GM21737 (cell line): ENCODE results near the gene MIP.
"Not testable (repeated sequence)": the region's sequence is repeated elsewhere in the genome, so short reads cannot be mapped to it uniquely, and the experiment has no call there.

ENCODE experiments used
- ATAC-seq: cut with Tn5 transposase; IDR thresholded peaks from one replicate; pipeline ENCODE4 v1.9.1; 2021; ENCODE audit warnings: mild to moderate bottlenecking, moderate library complexity; ENCODE audit not compliant: unreplicated experiment

Gene MIP

DNA sequence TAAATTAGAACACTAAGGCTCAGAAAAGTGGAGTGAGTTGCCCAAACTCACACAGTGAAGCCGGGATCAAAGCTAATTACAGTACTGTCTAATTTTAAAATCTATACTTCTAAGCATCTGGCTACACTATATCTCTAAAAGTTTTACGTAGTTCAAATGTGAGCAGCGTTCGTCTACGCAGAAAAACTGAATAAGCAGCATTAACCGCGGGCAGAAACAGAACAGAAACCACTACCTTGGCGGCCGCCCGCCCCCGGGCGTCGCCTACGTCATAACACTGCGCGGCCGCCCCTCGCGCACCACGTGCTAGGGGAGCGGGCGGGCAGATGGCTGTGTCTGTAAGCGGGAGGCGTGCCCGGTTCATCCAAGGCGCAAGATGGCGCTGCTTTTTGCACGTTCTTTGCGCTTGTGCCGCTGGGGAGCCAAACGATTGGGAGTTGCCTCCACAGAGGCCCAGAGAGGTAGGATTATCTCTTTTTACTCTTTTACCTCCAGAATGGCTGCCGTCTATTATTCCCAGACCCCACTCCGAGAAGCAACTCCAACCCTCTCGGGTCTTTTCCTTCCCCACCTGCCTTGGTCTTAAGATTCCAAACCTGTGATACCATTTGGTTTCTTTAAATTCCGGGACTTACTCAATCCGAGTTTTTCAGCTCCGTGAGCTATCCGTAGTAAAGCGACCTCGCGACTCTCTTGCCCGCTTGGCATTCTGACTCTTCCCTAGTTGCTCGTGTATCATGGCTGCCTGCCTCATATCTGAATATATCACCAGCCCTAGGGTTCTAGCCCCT is 14.0 kb upstream of the MIP start, which contains the start of gene SPRYD4:
Gene SPRYD4 (plus strand): TSS at position 363 of the 791 bp plus-strand sequence. CDS start 14 bp downstream, at position 377.
- ATAC-seq, result peak; percentile 88

DNA sequence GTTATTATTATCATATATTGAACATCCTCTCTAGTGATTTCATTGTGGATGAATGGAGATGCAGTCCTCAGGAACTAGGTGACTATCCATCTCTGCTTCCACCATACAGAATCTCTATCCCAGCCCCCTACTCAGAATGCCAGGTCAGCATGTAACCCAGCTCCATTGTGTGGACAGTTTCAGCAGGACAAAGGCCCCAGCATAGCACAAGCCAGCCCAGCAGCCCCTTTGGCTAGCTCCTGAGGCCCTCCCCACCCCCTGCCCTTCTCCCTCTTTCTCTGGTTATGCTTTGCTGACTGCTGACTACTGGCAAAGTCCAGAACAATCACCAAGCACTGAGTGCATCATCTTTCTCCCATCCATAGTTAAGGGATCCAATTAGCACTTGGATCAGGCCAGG is 8.1 kb upstream of the MIP start:
- ATAC-seq, result no peak

DNA sequence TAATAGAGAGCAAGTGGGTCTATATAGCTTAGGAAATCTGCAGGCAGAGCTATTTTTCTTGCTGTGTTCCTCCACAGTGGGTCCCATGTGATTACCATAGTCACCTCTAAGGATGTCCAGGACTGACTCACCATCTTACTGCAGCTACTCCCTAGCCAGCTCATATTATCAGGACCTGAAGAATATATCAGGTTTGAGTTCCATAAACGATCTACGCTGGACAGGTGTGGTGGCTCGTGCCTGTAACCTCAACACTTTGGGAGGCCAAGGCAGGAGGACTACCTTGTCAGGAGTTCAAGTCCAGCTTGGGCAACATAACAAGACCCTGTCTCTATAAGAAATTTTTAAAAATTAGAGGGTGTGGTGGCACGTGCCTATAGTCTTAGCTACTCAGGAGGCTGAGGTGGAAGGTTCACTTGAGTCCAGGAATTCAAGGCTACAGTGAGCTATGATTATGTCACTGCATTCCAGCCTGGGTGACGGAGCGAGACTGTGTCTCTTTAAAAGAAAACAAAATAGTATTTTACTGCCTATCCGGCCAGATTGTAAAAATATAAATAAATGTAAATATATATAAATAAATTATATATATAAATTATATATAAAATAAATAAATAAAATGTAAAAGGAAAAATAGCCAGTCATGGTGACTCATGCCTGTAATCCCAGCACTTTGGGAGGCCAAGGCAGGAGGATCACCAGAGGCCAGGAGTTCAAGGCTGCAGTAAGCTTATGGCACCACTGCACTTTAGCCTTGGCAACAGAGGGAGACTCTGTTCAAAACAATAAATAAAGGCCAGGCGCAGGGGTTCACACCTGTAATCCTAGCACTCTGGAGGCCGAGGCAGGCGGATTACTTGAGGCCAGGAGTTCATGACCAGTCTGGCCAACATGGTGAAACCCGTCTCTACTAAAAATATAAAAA is 7.0 kb upstream of the MIP start:
- ATAC-seq, result no peak

DNA sequence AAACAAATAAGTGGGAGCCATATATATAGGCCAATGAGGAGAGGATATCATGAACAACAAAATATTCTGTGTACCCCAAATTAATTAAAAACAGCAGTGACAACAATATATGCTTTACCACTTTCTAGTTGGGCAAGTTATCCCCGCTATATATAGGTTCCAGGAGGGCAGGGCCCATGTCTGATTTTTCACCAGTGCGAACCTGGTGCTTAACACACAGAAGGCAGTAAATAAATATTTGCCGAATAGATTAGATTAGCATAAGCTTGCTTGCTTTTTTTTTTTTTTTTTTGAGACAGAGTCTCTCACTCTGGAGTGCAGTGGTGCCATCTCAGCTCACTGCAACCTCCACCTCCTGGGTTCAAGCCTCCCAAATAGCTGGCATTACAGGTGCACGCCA is 3.4 kb upstream of the MIP start:
- no peak for ATAC-seq

DNA sequence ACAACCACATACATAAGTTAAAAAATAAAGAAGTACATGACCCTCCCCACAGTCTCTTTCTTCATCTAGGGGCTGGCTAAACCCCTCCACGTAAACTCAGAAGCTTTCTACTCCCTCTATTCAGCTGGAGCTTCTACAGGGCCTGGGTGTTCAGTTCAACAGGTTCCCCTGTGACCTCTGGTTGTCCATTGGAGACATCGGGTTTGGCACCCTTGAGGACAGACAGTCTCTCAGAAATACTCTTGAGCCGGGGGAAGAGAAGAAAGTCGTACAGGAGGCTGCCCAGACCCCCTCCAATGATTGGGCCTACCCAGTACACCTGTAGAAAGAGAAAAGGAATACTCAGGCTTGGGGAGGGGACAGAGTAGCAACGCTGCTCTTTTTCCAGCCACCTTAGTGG is 3.3 kb downstream of the MIP start:
- ATAC-seq, result no peak

DNA sequence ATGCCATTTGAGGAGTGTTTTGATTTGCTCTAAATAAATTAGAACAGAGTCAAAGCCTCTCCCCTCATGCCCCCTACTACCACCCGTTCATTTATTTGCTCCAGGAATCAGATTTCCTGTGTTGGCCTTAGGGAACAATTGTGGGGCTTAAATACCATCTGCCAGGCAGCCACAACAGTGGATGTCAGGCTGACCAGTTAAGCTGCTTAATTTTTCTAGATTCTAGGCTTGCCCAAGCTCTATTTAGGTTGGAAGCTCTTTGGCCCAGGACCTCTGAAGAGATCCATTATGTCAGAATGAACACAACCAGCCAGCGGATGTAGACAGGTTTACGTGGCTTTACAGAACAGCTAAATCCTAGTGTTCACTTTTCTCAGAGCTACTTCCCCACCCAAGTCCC is 4.2 kb downstream of the MIP start:
- no peak for ATAC-seq

DNA sequence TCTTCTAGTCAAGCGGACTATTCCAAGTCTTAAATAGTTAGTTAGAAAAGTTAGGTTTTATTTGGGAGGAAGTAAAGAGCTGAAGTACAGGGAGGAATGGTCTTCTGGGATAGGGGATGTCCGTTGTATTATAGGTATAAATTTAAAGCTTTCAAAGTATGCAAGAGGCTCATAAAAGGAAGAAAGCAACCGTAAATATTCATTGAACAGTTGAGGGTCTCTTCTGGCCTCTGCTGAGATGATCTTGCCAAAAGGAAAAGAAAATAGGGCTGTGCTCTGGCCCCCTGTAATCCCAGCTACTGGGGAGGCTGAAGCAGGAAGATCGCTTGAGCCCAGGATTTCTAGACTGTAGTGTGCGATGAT is 4.9 kb downstream of the MIP start:
- ATAC-seq, result no peak

DNA sequence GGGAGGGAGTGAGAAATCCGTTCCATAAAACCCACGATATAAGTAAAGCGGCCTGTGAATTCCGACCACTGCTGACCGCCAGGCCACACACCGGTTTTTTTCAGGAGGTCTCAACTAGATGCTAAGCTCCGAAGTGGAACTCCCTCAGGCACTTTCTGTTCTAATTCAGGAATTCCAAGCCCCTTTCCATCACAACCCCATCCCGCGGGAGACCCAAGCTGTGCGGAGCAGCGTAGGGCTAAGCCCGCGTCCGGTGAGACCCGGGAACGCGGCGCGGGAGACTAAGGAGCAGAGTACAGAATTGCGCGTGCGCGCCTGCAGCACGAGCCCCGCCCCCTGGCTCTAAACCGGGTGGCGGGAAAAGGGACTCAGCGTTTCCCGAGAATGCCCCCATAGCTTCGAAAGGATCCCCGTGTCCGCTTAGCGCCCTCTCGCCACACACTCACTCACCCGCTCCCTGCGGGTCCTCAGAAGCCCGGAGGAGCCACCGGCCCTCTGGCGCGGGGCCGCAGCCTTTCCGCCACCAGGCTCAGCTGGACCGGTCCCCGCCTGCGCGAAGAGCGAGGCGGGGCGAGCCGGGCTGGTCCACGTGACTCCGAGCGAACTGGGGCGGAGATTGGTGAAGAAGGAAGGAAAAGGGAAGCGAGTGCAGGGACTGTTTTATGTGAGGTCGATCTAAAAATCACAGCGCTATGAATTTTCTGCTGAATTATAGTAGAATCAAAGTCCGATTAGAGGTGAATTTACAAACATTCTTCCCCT is 5.4 kb downstream of the MIP start, which contains the start of gene TIMELESS:
Gene TIMELESS (minus strand): TSS at position 567 of the 762 bp plus-strand sequence. CDS start 15,256 bp downstream, outside the sequence.
- ATAC-seq, result peak; percentile 92

DNA sequence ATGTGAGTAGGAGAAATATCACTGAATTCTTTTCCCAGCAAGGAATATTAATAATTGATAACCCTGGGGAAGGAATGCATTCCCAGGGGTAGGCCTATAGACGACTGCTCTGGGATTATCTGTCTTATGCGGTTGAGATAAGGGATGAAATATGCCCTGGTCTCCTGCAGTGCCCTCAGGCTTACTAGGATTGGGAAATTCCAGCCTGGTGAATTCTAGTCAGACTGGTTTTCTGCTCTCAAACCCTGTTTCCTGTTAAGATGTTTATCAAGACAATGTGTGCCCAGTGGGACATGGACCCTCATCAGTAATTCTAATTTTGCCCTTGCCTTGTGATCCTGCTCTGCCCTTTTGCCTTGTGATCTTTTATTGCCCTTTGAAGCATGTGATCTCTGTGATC is 11.2 kb downstream of the MIP start:
- ATAC-seq, result not testable (repeated sequence)

DNA sequence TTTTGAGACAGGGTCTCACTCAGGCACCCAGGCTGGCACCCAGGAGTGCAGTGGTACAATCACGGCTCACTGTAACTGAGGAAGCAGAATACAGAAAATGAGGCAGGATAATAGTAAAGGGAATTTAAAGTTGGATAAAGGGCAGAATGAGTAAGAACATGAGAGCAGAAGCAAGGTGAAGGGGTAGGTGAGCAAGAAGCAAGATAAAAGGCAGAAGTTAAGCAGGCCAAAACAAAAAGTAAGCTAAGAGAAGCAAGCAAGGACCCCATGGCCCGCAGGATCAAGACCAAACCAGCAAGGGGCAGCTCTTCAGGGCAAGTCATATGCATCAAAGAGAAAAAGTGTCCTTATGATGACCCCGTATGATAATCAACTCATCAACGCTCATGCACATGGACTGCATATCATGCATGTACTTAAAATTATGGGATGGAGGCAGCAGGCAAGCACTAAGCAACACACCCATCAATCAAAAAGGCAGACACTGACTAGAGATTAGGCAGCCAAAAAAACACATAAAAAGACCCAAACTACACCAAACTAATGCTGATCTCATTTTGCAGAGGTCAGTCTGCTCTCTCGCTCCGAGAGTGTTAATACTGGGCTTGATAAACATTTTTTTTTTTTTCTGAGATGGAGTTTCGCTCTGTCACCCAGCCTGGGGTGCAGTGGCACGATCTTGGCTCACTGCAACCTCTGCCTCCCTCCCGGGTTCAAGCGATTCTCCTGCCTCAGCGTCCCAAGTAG is 16.9 kb downstream of the MIP start:
- no peak for ATAC-seq

DNA sequence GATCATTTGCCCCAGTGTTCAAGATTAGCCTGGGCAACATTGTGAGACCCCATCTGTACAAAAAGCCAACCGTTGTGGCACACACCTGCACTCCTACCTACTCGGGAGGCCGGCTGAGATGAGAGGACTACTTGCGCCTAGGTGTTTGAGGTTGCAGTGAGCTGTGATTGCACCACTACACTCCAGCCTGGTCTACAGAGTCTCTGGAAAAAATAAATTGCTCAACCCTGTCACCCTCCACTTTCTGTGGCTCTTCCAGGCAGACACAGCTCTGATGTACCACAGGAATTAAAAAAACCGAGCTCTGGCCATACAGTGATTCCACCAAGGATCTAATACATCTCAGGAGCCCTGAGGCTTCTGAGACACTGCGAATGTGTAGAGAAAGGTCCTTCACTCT is 19.6 kb downstream of the MIP start:
- no peak for ATAC-seq

DNA sequence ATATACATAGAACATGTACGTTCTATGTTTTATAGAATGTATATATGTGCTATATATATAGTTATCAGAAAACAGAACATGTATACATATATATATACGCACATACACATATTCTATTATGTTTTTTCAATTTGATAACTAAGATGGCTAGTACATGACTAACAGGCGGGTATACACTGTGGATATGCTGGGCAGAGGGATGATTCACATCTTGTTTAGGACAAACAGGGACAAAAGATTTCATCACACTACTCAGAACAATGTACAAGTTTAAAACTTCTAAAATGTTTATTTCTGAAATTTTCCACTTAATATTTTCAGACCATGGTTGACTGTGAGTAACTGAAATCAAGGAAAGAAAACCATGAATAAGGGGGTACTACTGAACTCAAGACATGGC is 22.6 kb downstream of the MIP start:
- no peak for ATAC-seq

DNA sequence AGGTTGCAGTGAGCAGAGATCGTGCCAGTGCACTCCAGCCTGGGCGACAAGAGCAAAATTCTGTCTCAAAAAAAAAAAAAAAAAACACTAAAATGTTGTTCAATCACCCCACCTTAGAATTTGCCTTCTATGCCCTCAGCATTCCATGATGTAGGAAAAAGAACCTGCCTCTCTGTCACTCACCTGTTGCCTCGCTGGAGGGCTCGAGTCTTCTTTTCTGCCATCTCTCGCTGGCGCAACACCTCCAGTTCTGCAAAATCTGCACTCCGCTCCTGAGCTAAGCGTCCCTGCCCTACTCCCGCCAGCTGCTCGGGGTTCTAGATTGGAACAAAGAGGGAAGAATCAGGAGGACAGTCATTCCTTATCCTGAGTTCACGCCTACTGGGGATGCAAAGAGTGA is 23.2 kb downstream of the MIP start:
- ATAC-seq, result no peak

DNA sequence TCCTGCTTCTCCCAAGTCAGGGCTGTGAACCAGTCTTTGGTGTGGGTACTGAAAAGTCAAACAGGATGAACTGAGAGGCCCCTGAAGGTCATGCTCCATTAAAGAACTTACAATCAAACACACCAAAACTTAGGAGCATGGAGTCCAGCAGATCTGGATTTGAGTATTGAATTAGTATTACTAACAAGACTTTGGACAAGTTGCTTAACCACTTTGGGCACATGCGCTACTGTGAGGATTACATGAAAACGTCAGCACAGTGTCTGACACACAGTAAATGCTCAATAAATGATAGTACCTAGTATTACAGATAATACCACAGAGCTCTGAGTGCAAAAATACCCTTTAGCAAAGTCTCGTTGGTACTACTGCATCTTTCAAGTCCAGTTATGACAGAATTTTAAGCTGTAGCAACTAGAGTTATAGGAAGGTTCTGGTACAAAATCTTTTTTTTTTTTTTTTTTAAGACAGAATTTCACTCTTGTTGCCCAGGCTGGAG is 28.5 kb downstream of the MIP start:
- no peak for ATAC-seq

DNA sequence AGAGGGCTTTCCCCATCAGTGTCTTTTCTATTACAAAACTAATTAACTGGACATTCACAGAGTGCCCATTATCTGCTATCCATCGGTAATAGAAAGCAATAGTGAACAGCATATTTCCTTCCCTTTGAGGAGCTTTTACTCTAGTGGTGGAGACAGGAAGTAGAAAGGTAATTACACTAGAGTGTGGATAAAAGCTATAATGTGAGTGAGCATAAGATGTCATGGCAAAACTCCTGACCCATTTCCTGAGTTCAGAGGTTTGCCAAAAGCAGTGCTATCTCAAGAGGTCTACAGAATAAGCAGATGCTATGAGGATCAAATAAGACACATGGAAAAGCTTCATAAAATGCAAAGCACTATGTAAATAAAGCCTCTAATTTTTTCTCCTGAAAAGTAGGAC is 29.3 kb downstream of the MIP start:
- no peak for ATAC-seq

DNA sequence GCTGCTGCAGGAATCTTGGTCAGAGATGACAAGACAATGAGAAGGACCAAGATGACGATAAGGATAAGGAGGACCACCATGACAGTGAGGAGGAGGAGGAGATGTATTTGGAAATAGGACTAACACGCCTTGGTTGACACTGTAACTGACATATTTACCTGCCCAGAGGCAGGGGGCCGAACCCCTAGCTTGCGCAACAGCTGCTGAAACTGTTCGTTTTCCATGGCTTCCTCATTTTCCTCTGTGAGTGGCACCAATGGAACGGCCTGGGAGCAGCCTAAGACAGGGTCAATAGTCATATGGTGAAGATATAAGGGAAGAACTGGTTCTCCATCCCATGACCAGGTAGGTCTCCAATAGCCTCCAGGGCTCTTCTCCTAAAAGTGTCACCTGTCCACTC is 34.0 kb downstream of the MIP start:
- ATAC-seq, result no peak

DNA sequence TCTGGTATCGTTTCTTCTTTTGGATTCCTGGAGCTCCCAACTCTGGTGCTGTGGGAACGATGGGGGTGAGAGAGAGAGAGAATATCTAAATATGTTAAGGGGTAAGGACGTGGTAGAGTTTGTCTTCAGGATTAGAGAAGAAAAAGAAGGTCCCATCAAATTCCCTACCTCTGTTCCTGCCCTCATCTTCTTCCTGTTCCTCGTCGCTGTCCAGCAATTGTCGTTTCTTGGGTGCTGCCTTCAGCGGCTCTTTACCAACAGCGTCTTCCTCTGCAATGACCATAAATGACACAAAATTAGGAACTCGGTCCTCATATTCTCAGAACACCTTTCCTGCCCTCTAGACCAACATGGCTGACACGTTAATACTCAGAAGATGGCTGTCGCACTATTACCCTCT is 36.7 kb downstream of the MIP start:
- ATAC-seq, result no peak

DNA sequence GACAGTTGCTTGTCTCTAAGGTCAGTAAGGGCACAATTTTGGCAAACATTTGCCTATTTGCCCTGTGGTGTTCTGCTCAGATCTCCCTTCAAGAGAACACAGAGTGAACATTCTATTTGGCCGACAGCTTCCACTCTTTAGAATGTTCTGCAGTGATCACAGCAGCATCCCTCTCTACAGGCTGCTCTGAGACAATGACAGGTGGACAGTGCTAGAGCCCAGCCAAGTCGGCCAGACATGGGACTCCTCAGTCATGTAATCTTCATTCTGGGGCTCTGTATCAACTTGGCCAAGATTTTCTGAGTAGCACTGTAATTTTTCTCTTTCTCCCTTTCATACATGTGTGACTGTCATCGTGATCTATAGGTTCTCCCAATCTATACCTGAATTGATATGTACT is 40.1 kb downstream of the MIP start:
- ATAC-seq, result no peak

DNA sequence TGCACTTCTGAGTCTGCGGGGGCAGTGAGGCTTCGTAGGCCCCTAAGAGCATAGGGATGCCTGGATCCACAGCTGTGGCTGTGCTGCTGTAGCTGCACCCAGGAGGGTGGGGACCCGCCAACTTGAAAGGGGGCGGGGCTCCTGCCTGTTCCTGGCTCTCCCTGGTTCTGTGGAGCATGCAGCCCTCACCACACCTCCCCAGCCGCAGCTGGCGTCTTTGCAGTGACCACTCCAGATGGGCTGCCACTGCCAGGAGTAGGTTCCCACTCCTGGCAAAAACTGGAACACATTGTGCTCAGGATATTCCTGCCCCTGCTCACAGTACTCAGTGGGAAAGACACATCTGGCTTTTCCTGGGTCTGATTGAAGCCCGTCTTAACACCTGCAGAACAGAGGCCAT is 41.1 kb downstream of the MIP start:
- ATAC-seq, result no peak
